A673 (cell line): Measurements from ENCODE around the gene SFMBT2. TPM values are rescaled to one million over a fixed set of nuclear protein-coding genes. Genes with fewer than 3 reads are reported as not detected.

Experiments used
- BruUV-seq: library from RNA; stranded (reverse); fragments of 400-500 nt; replicated peaks from 2 replicates; lab custom pipeline; 2021; lab: Mats Ljungman, UMichigan
- CTCF ChIA-PET: fragments of 300-600 bp; sonication (Branson Sonifier 250); formaldehyde crosslinking; loops from one replicate; lab custom pipeline; 2022; ENCODE audit warnings: antibody characterized with exemption; lab: Charles Lee
- POLR2A ChIA-PET: fragments of 300-600 bp; sonication (Branson Sonifier 250); formaldehyde crosslinking; loops from one replicate; lab custom pipeline; 2022; ENCODE audit warnings: antibody characterized with exemption; ENCODE audit not compliant: low non-redundant PET; lab: Charles Lee
- DNase-seq: peaks from one replicate; pipeline ENCODE4 v3.0.0-alpha.2; 2015; ENCODE audit warnings: low spot score
- H3K27ac ChIP-seq: fragments of 200-600 bp; sonication (generic); 2 replicates; pipeline ENCODE4 v1.5.1; 2016; ENCODE audit warnings: mixed run types, low read depth, mild to moderate bottlenecking, mixed read lengths, antibody characterized with exemption, low read length; ENCODE audit not compliant: poor library complexity, severe bottlenecking
- H3K27me3 ChIP-seq: fragments of 200-600 bp; sonication (generic); replicated peaks from 2 replicates; pipeline ENCODE4 v1.6.1; 2017; ENCODE audit warnings: mixed run types, low read depth, mild to moderate bottlenecking, mixed read lengths, antibody characterized with exemption, low read length; ENCODE audit not compliant: insufficient read depth, poor library complexity
- H3K36me3 ChIP-seq: fragments of 200-600 bp; sonication (generic); 2 replicates; pipeline ENCODE4 v1.6.1; 2016; ENCODE audit warnings: mixed run types, mild to moderate bottlenecking, mixed read lengths, antibody characterized with exemption, low read length; ENCODE audit not compliant: insufficient read depth, poor library complexity, severe bottlenecking
- H3K4me1 ChIP-seq: fragments of 200-600 bp; sonication (generic); 2 replicates; pipeline ENCODE4 v1.6.1; 2017; ENCODE audit warnings: mixed run types, mild to moderate bottlenecking, mixed read lengths, antibody characterized with exemption, low read length; ENCODE audit not compliant: insufficient read depth, poor library complexity, severe bottlenecking
- H3K4me3 ChIP-seq: fragments of 200-600 bp; sonication (generic); 2 replicates; pipeline ENCODE4 v1.5.1; 2016; ENCODE audit warnings: low read depth, mixed run types, mild to moderate bottlenecking, mixed read lengths, low read length; ENCODE audit not compliant: poor library complexity, severe bottlenecking
- H3K9me3 ChIP-seq: fragments of 200-600 bp; sonication (generic); 2 replicates; pipeline ENCODE4 v1.6.1; 2016; ENCODE audit warnings: mixed run types, low read depth, mild to moderate bottlenecking, mixed read lengths, antibody characterized with exemption, low read length; ENCODE audit not compliant: poor library complexity, severe bottlenecking
- EZH2 ChIP-seq: fragments of 200-600 bp; sonication (generic); IDR thresholded peaks from 2 replicates; pipeline ENCODE4 v1.6.1; 2017; ENCODE audit warnings: borderline replicate concordance, low read depth, mild to moderate bottlenecking, mixed read lengths, antibody characterized with exemption, low read length; ENCODE audit not compliant: poor library complexity, severe bottlenecking
- intact Hi-C: fragments of 100-400 bp; cut with micrococcal nuclease; formaldehyde crosslinking; loops from one replicate; pipeline ENCODE4 v1.10.0; 2022; ENCODE audit not compliant: unreplicated experiment
- total RNA-seq: library from RNA; stranded (reverse); gene quantifications from 2 replicates; pipeline ENCODE4 v1.2.3, GENCODE V29; 2021
- TF ChIP-seq, protein P1 (sequence below): fragments of 300-800, 200-600 bp; sonication (generic); conservative IDR thresholded peaks from 2 replicates; pipeline ENCODE4 v1.5.1; 2017; ENCODE audit warnings: low read depth, mild to moderate bottlenecking, antibody characterized with exemption, low read length, moderate library complexity, mixed read lengths

Gene SFMBT2
- total RNA-seq, 1 experiment from 2014 or later: 8.2 TPM

DNA sequence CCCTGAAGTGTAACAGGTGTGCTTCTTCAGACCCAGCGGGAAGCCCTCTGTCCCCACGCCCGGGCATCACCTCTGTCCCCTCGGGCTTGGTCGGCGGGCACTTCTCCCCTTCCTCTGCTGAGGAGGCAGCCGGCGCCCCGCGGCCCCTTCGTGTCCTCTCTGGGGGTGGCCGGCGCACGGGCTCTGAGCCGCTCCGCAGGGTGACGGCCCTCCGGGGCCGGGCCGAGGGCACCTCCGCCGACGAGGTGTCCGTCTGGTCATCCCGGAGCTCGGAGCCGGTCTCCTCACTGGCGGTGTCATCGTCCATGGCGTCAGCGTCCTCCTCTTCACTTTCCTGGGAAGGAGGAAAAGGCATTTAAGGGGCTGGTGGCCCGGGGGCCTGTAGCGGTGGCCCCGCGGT is 239.0 kb downstream of the SFMBT2 start:
- TF ChIP-seq, protein P1, sequence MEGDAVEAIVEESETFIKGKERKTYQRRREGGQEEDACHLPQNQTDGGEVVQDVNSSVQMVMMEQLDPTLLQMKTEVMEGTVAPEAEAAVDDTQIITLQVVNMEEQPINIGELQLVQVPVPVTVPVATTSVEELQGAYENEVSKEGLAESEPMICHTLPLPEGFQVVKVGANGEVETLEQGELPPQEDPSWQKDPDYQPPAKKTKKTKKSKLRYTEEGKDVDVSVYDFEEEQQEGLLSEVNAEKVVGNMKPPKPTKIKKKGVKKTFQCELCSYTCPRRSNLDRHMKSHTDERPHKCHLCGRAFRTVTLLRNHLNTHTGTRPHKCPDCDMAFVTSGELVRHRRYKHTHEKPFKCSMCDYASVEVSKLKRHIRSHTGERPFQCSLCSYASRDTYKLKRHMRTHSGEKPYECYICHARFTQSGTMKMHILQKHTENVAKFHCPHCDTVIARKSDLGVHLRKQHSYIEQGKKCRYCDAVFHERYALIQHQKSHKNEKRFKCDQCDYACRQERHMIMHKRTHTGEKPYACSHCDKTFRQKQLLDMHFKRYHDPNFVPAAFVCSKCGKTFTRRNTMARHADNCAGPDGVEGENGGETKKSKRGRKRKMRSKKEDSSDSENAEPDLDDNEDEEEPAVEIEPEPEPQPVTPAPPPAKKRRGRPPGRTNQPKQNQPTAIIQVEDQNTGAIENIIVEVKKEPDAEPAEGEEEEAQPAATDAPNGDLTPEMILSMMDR: no peak
- TF ChIP-seq EZH2: no peak
- no peak for DNase-seq
- ChIA-PET POLR2A (no interaction called here), CTCF (no interaction called here)
- Histone ChIP-seq H3K27ac (no peak overlapping the region), H3K27me3 (no peaks in the 10 kb centered on the region), H3K36me3 (no peaks in the 10 kb centered on the region), H3K9me3 (no peaks in the 10 kb centered on the region), H3K4me3 (no peak overlapping the region), H3K4me1 (no peaks in the 10 kb centered on the region)
- intact Hi-C loops: no loop called here
- BruUV-seq: no TSS peak

DNA sequence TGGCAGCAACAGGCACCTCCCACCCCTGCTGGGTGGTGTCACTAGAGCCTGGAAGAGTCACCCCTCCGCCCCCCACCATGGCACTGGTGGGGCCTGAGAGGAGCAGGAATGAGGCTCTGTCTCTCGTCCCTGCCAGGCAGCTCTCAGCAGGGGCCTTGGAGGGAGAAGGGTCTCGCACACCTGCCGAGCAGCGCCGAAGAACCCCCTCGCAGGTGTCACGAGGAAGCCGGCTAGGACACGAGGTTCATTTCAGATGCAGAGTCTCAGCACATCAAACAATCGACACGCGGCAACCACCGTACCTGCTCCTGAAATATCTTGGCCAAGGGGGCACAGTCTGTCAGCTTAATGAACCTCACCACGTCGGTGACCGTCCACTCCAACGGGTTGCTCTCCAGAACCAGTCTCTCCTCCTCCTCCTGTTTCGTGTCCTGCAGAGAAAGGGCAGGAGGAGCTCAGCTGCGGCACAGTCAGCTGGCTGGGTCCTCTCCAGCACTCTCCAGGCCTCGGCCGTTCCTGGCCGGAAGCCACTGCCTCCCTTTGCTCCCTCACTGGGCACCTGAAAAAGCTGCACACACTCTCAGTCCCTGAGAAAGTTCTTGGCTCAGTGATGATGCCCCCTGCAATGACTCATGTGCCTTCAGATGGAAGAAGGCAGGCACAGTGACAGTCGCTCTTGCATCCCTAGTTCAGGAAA is 240.1 kb downstream of the SFMBT2 start:
- Histone ChIP-seq H3K27me3 (no peaks in the 10 kb centered on the region), H3K27ac (no peak overlapping the region), H3K36me3 (no peaks in the 10 kb centered on the region), H3K9me3 (no peaks in the 10 kb centered on the region), H3K4me3 (no peak overlapping the region), H3K4me1 (no peaks in the 10 kb centered on the region)
- BruUV-seq: no TSS peak
- intact Hi-C loops: no loop called here
- no peak for DNase-seq
- POLR2A ChIA-PET: no interaction called here
- TF ChIP-seq, protein P1: no peak
- no peak for TF ChIP-seq EZH2
- CTCF ChIA-PET: no interaction called here

DNA sequence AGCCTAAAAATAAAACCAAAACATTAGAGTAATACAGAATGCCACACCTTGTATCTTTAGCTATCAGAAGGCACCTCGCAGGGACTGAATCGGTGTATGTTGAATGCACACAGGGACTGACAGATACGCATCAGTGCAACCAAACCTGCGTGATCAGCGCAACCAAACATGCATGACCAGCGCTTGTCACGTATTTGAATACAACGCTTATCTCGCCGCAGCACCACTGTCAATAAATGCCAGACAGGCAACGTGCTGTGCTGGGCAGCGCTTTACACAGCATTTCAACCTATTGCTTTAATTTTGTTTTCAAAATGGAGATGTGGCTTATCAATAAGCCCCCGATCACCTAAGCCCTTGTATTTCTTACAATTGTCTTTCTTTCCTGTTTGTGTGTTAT is 242.4 kb downstream of the SFMBT2 start:
- TF ChIP-seq, protein P1: no peak
- TF ChIP-seq EZH2: no peak
- no TSS peak for BruUV-seq
- H3K4me1 ChIP-seq: no peaks in the 10 kb centered on the region
- ChIA-PET POLR2A (no interaction called here), CTCF (no interaction called here)
- no peaks in the 10 kb centered on the region for H3K27me3 ChIP-seq
- H3K36me3 ChIP-seq: no peaks in the 10 kb centered on the region
- no peak overlapping the region for H3K27ac ChIP-seq
- intact Hi-C loops: no loop called here
- no peak overlapping the region for H3K4me3 ChIP-seq
- no peak for DNase-seq
- H3K9me3 ChIP-seq: no peaks in the 10 kb centered on the region
